ENCODE results near the gene ERBB4. TPM values are rescaled to one million over a fixed set of nuclear protein-coding genes. Genes with fewer than 3 reads are reported as not detected.

Gene ERBB4
- total RNA-seq, 2 experiments from 2014 or later = not detected

- no peaks in the 10 kb centered on the region for H3K9me3 ChIP-seq (ENCODE audit: control insufficient read depth in 1 of 2, insufficient read depth in 1 of 2, low read length in 2 of 2)
- H3K4me1 ChIP-seq (ENCODE audit: insufficient read depth, low read length) = no peaks in the 10 kb centered on the region
- Mint-ChIP-seq H3K4me3 (no peak overlapping the region), H3K4me1 (ENCODE audit: low read depth) (no peaks in the 10 kb centered on the region), H3K27me3 (no peaks in the 10 kb centered on the region), H3K9me3 (no peaks in the 10 kb centered on the region), H3K27ac (no peak overlapping the region), H3K36me3 (ENCODE audit: low read depth) (no peaks in the 10 kb centered on the region)
- H3K36me3 ChIP-seq (ENCODE audit: insufficient read depth, low read length) = no peaks in the 10 kb centered on the region
- intact Hi-C loops (cut with DNase I, micrococcal nuclease) = no loop called here
- TF ChIP-seq CTCF (IDR thresholded peaks at IDR 0.05) = no peak
- ATAC-seq (ENCODE audit: poor library complexity) (no peak), DNase-seq (no peak)
- no peak overlapping the region for H3K4me3 ChIP-seq (ENCODE audit: low read length)
- no peaks in the 10 kb centered on the region for H3K27me3 ChIP-seq (ENCODE audit: control insufficient read depth in 1 of 2, insufficient read depth in 2 of 2, low read length in 2 of 2)
- no peak overlapping the region for H3K27ac ChIP-seq (ENCODE audit: low read depth in 1 of 2, low read length in 2 of 2)
- ChIA-PET POLR2A (no interaction called here), CTCF (no interaction called here)
Measured at GRCh38 chr2:212177724-212178123, 360.9 kb downstream of the ERBB4 start.

GRCh38 chr2:212176151-212176550 lies 362.5 kb downstream of the ERBB4 start:
- TF ChIP-seq CTCF (IDR thresholded peaks at IDR 0.05) = no peak
- CTCF ChIA-PET = no interaction called here
- intact Hi-C loops (cut with DNase I, micrococcal nuclease) = no loop called here
- Histone ChIP-seq H3K27me3 (ENCODE audit: control insufficient read depth in 1 of 2, insufficient read depth in 2 of 2, low read length in 2 of 2) (no peaks in the 10 kb centered on the region), H3K4me1 (ENCODE audit: insufficient read depth, low read length) (no peaks in the 10 kb centered on the region), H3K27ac (ENCODE audit: low read depth in 1 of 2, low read length in 2 of 2) (no peak overlapping the region), H3K36me3 (ENCODE audit: insufficient read depth, low read length) (no peaks in the 10 kb centered on the region), H3K9me3 (ENCODE audit: control insufficient read depth in 1 of 2, insufficient read depth in 1 of 2, low read length in 2 of 2) (no peaks in the 10 kb centered on the region), H3K4me3 (ENCODE audit: low read length) (no peak overlapping the region)
- Mint-ChIP-seq H3K4me1 (ENCODE audit: low read depth) (no peaks in the 10 kb centered on the region), H3K36me3 (ENCODE audit: low read depth) (no peaks in the 10 kb centered on the region), H3K4me3 (no peak overlapping the region), H3K27me3 (no peaks in the 10 kb centered on the region), H3K9me3 (peaks cover 3% of the 10 kb centered on the region), H3K27ac (no peak overlapping the region)
- DNase-seq = no peak
- POLR2A ChIA-PET = no interaction called here
- no peak for ATAC-seq (ENCODE audit: poor library complexity)

GRCh38 chr2:212173756-212174510 lies 364.7 kb downstream of the ERBB4 start:
- POLR2A ChIA-PET = no interaction called here
- ATAC-seq (ENCODE audit: poor library complexity) (no peak), DNase-seq (no peak)
- no peak overlapping the region for H3K4me3 ChIP-seq (ENCODE audit: low read length)
- Mint-ChIP-seq H3K27ac (no peak overlapping the region), H3K9me3 (peaks cover 6% of the 10 kb centered on the region), H3K36me3 (ENCODE audit: low read depth) (no peaks in the 10 kb centered on the region), H3K4me1 (ENCODE audit: low read depth) (no peaks in the 10 kb centered on the region), H3K27me3 (no peaks in the 10 kb centered on the region), H3K4me3 (no peak overlapping the region)
- TF ChIP-seq CTCF (IDR thresholded peaks at IDR 0.05) = no peak
- CTCF ChIA-PET = no interaction called here
- peaks cover 0 to 3% of the 10 kb centered on the region in 2 experiments for H3K9me3 ChIP-seq (ENCODE audit: control insufficient read depth in 1 of 2, insufficient read depth in 1 of 2, low read length in 2 of 2)
- no peak overlapping the region for H3K27ac ChIP-seq (ENCODE audit: low read depth in 1 of 2, low read length in 2 of 2)
- intact Hi-C loops (cut with DNase I, micrococcal nuclease) = no loop called here
- H3K4me1 ChIP-seq (ENCODE audit: insufficient read depth, low read length) = no peaks in the 10 kb centered on the region
- H3K27me3 ChIP-seq (ENCODE audit: control insufficient read depth in 1 of 2, insufficient read depth in 2 of 2, low read length in 2 of 2) = no peaks in the 10 kb centered on the region
- no peaks in the 10 kb centered on the region for H3K36me3 ChIP-seq (ENCODE audit: insufficient read depth, low read length)

All from CD4-positive, alpha-beta T cell (primary cell).